Fibroblast of villous mesenchyme (primary cell): ENCODE measurements around the gene C4A. TPM values are rescaled to one million over a fixed set of nuclear protein-coding genes. Genes with fewer than 3 reads are reported as not detected.
"Not testable (repeated sequence)": the region's sequence is repeated elsewhere in the genome, so short reads cannot be mapped to it uniquely, and the experiment has no call there.

ENCODE experiments used
- DNase-seq: peaks from one replicate; pipeline ENCODE4 v3.0.0-alpha.2; 2010; ENCODE audit warnings: low read depth
- H3K4me3 ChIP-seq: 2 replicates; pipeline ENCODE4 v1.5.1; 2011; ENCODE audit warnings: low read depth, mild to moderate bottlenecking, low read length
- small RNA-seq: library from RNA; depleted of rRNA; stranded (forward); fragments of <200 nt; gene quantifications from one replicate; pipeline ENCODE3, GENCODE V24; 2012
- total RNA-seq: library from RNA; depleted of rRNA; stranded (reverse); fragments of >200 nt; gene quantifications from 2 replicates; pipeline ENCODE4 v1.2.3, GENCODE V29; 2012
- TF ChIP-seq, protein P1 (sequence below): IDR thresholded peaks from 2 replicates; pipeline ENCODE4 v1.5.1; 2012; ENCODE audit warnings: low read depth, mild to moderate bottlenecking, low read length; ENCODE audit not compliant: insufficient read depth

The C4A gene
- total RNA-seq, 1 donor = 6.0 TPM

DNA sequence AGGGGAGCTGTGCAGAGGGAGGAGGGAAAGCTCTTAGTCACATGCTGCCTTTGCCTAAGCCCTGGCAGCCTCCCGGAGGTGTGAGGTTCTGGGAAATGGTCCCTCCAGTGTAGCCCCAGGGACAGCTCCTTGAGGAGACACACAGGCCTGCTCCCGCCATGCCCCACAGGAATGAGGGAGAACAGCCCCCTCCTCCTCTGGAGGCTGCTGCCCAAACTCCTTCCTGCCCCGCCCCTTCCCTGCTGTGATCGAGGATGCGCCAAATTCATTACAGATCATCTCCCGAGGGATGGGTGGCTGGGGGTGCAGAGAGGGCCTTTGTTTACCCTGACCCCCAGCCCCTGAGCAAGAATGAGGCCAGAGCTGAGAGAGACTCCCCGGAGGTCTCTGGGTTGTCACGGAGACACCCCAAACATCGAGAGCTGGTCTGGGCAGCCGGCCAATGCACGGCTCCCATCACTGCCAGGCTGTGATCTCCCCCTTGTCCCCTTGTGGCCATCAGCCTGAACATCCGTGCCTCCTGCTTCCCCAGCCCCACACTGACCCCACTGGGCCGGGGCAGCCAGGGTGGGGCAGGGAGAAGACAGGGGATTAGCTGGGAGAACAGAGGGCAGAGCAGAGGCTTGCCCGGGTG is 64.7 kb downstream of the C4A start:
- no peak overlapping the region for H3K4me3 ChIP-seq
- TF ChIP-seq, protein P1, sequence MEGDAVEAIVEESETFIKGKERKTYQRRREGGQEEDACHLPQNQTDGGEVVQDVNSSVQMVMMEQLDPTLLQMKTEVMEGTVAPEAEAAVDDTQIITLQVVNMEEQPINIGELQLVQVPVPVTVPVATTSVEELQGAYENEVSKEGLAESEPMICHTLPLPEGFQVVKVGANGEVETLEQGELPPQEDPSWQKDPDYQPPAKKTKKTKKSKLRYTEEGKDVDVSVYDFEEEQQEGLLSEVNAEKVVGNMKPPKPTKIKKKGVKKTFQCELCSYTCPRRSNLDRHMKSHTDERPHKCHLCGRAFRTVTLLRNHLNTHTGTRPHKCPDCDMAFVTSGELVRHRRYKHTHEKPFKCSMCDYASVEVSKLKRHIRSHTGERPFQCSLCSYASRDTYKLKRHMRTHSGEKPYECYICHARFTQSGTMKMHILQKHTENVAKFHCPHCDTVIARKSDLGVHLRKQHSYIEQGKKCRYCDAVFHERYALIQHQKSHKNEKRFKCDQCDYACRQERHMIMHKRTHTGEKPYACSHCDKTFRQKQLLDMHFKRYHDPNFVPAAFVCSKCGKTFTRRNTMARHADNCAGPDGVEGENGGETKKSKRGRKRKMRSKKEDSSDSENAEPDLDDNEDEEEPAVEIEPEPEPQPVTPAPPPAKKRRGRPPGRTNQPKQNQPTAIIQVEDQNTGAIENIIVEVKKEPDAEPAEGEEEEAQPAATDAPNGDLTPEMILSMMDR = no peak
- DNase-seq = peak; percentile 19

GRCh38 chr6:32047084-32047478 is 65.2 kb downstream of the C4A start:
- no peak overlapping the region for H3K4me3 ChIP-seq
- TF ChIP-seq, protein P1 = no peak
- peak; percentile 69 for DNase-seq

DNA sequence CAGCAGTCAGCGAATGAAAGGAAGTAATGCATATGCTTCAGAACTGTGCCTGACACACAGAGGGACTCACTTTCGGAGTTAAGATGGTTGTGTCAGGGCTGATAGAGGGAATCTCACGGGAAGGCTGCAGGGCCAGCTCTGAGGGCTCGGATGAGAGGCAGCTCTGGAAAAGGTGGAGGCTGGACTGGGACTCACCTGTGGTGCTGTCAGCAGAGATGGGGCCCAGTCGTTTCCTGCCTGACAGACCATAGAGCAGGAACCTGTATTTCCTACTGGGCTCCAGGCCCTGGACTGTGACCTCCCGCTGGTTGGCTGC is 65.6 kb downstream of the C4A start:
- DNase-seq = no peak
- TF ChIP-seq, protein P1 = no peak

GRCh38 chr6:32047855-32048766 is 66.3 kb downstream of the C4A start:
- peak; percentile 54 for DNase-seq
- no peak overlapping the region for H3K4me3 ChIP-seq
- TF ChIP-seq, protein P1 = peak; percentile 85

More for the DNA sequence above, 65.6 kb downstream of the C4A start:
- H3K4me3 ChIP-seq = no peak overlapping the region

DNA sequence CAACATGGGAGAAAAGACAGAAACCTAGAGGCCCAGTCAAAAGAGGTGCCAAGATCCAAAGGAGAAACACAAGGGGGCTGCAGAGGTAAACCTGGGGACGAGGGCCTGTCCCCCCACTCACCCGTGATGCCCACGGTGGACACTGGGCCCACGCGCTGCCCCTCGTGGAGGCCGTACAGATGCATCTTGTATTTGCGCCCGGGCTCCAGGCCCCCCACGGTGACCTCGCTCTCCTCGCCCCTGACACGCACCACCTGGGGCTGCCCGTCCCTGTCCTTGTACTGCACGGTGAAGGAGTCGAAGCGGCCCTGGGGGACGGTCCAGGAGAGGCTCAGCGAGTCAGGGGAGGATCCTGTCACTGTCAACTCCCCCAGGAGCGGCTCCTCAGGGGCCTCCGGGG is 67.3 kb downstream of the C4A start:
- not testable (repeated sequence) for H3K4me3 ChIP-seq, DNase-seq

DNA sequence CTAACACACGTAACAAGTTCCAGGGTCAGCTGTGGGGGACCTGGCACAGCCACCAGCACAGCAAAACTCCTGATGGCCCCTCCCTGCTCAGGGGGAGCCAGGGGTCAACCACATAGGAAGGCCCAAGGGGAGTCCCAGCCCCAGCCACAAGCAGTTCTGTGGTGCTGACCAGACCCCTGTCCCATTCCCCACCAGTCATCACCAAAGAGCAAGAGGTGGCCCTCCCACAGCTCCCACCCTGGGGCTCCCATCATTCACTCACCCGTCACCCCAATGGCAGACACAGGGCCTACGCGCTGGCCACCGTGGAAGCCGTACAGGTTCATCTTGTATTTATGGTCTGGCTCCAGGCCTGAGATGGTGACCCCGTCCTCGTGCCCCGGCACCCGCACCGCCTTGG is 67.9 kb downstream of the C4A start:
- H3K4me3 ChIP-seq, DNase-seq: not testable (repeated sequence)

DNA sequence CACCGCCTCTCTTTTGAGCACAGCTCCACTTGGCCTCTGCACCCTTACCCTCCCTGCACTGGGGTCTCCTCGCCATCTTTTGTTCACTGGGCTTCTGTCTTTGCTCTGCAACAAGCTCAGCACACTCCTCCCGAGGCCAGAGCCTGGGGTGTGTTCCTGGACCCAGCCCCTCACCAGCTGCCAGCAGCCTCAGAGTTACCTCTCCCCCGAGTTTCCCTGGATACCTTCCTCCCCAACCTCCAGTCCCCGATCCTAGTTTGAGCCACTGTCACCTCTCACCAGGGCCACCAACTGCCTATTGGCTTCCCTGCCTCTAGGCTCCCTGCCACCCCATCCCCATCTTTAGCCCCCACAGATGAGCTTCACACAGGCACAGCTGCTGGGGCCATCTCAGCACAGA is 68.7 kb downstream of the C4A start:
- TF ChIP-seq, protein P1 = no peak
- no peak overlapping the region for H3K4me3 ChIP-seq
- no peak for DNase-seq

Small RNAs within 50 kb of the gene (small RNA-seq; reads per million reads assigned to genes)
- not detected for gene AL645922.1

Other genes starting within 250 kb of the C4A start
- 586 and 701 TPM in 2 replicates for gene CLIC1, start 245.5 kb upstream of the C4A start, total RNA-seq
- gene MSH5, start 242.1 kb upstream of the C4A start, total RNA-seq = 9.5 and 13.9 TPM in 2 replicates
- 0.43 and 1.3 TPM in 2 replicates for gene SAPCD1, start 219.4 kb upstream of the C4A start, total RNA-seq
- under 0.01 TPM in 2 replicates for gene VWA7, start 204.7 kb upstream of the C4A start, total RNA-seq
- gene VARS1, start 186.3 kb upstream of the C4A start, total RNA-seq = 60.0 and 73.1 TPM in 2 replicates
- gene LSM2, start 175.1 kb upstream of the C4A start, total RNA-seq = 21.6 and 23.7 TPM in 2 replicates
- gene HSPA1L, start 166.8 kb upstream of the C4A start, total RNA-seq = 0.86 and 0.97 TPM in 2 replicates
- 77.0 and 132 TPM in 2 replicates for gene HSPA1A, start 166.5 kb upstream of the C4A start, total RNA-seq
- gene HSPA1B, start 154.3 kb upstream of the C4A start, total RNA-seq = 84.4 and 148 TPM in 2 replicates
- 70.8 and 77.6 TPM in 2 replicates for gene NEU1, start 119.2 kb upstream of the C4A start, total RNA-seq
- gene SLC44A4, start 103.1 kb upstream of the C4A start, total RNA-seq = not detected in 2 replicates
- 38.0 and 42.7 TPM in 2 replicates for gene EHMT2, start 84.4 kb upstream of the C4A start, total RNA-seq
- gene ZBTB12, start 80.0 kb upstream of the C4A start, total RNA-seq = 1.9 and 3.0 TPM in 2 replicates
- gene C2, start 54.3 kb upstream of the C4A start, total RNA-seq = 1.3 and 2.3 TPM in 2 replicates
- gene CFB, start 36.0 kb upstream of the C4A start, total RNA-seq = 3.5 and 12.1 TPM in 2 replicates
- gene NELFE, start 23.1 kb upstream of the C4A start, total RNA-seq = 106 and 120 TPM in 2 replicates
- 52.2 and 58.9 TPM in 2 replicates for gene SKIC2, start 22.9 kb upstream of the C4A start, total RNA-seq
- gene DXO, start 9.9 kb upstream of the C4A start, total RNA-seq = 14.2 and 21.9 TPM in 2 replicates
- gene C4B, start 32.7 kb downstream of the C4A start, total RNA-seq = 6.8 and 9.9 TPM in 2 replicates
- gene CYP21A2, start 56.4 kb downstream of the C4A start, total RNA-seq = under 0.01 TPM in 2 replicates
- gene TNXB, start 127.3 kb downstream of the C4A start, total RNA-seq = 4.8 and 17.7 TPM in 2 replicates
- gene ATF6B, start 146.2 kb downstream of the C4A start, total RNA-seq = 17.3 and 22.9 TPM in 2 replicates
- 6.4 and 6.9 TPM in 2 replicates for gene FKBPL, start 148.2 kb downstream of the C4A start, total RNA-seq
- gene PRRT1, start 169.9 kb downstream of the C4A start, total RNA-seq = under 0.01 and 0.32 TPM in 2 replicates
- gene PPT2, start 172.1 kb downstream of the C4A start, total RNA-seq = 14.8 and 22.9 TPM in 2 replicates
- gene EGFL8, start 182.5 kb downstream of the C4A start, total RNA-seq = 0.97 and 2.6 TPM in 2 replicates
- 21.9 and 30.2 TPM in 2 replicates for gene AGPAT1, start 194.0 kb downstream of the C4A start, total RNA-seq
- 22.5 and 37.6 TPM in 2 replicates for gene RNF5, start 196.3 kb downstream of the C4A start, total RNA-seq
- 0.32 and 0.86 TPM in 2 replicates for gene AGER, start 202.2 kb downstream of the C4A start, total RNA-seq
- gene PBX2, start 208.1 kb downstream of the C4A start, total RNA-seq = 29.0 and 35.4 TPM in 2 replicates
- 2.6 and 4.8 TPM in 2 replicates for gene GPSM3, start 210.6 kb downstream of the C4A start, total RNA-seq
- 1.3 and 1.6 TPM in 2 replicates for gene NOTCH4, start 242.0 kb downstream of the C4A start, total RNA-seq